NCI-H1436 treated with DMSO at 0.1 percent for 48 hours (cell line): ENCODE results near the gene RBM28.

Experiments used
- DNase-seq: peaks from one replicate; lab custom pipeline; 2025; lab: John Stamatoyannopoulos, UW

RBM28 gene, protein sequence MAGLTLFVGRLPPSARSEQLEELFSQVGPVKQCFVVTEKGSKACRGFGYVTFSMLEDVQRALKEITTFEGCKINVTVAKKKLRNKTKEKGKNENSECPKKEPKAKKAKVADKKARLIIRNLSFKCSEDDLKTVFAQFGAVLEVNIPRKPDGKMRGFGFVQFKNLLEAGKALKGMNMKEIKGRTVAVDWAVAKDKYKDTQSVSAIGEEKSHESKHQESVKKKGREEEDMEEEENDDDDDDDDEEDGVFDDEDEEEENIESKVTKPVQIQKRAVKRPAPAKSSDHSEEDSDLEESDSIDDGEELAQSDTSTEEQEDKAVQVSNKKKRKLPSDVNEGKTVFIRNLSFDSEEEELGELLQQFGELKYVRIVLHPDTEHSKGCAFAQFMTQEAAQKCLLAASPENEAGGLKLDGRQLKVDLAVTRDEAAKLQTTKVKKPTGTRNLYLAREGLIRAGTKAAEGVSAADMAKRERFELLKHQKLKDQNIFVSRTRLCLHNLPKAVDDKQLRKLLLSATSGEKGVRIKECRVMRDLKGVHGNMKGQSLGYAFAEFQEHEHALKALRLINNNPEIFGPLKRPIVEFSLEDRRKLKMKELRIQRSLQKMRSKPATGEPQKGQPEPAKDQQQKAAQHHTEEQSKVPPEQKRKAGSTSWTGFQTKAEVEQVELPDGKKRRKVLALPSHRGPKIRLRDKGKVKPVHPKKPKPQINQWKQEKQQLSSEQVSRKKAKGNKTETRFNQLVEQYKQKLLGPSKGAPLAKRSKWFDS

DNA sequence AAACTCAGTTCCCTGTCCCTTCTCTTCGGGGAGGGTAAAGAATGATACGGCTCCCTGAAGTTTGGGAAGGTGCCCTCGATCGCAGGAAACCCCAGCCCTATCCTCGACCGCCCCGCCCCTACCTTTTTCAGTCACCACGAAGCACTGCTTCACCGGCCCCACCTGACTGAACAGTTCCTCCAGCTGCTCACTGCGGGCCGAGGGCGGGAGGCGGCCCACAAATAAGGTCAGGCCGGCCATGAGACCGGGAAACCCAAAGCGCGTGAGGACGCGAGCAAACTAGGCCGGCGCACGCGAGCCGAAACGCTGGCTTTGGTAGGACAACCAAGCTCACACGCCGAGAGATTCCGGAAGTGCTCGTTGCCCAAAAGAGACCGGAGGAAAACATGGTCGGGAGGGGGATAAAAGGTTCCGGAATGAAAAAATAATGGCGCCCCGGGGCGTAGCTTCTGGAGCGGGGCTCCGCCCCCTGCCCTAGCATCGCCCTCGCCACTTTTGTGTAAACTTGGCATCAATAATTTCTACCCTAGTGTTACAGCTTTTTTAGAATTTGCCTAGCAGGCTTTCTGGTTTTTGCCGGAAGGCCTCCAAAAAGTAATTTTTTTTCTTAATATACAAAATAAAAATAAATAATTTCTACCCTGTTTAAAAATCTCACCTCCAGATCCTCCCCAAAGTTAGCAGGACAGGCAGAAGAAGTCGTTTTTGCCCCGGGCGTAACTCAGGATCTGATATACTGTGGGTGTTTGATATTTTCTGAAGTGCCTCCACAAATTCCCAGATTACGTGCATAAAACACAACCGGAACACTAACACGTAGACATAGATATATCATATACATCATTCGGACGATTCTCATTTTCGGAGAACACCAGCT is at the start of gene RBM28:
Gene RBM28 (minus strand): TSS at position 355 of the 877 bp plus-strand sequence. CDS start 115 bp downstream, at position 240.
- no peak for DNase-seq

DNA sequence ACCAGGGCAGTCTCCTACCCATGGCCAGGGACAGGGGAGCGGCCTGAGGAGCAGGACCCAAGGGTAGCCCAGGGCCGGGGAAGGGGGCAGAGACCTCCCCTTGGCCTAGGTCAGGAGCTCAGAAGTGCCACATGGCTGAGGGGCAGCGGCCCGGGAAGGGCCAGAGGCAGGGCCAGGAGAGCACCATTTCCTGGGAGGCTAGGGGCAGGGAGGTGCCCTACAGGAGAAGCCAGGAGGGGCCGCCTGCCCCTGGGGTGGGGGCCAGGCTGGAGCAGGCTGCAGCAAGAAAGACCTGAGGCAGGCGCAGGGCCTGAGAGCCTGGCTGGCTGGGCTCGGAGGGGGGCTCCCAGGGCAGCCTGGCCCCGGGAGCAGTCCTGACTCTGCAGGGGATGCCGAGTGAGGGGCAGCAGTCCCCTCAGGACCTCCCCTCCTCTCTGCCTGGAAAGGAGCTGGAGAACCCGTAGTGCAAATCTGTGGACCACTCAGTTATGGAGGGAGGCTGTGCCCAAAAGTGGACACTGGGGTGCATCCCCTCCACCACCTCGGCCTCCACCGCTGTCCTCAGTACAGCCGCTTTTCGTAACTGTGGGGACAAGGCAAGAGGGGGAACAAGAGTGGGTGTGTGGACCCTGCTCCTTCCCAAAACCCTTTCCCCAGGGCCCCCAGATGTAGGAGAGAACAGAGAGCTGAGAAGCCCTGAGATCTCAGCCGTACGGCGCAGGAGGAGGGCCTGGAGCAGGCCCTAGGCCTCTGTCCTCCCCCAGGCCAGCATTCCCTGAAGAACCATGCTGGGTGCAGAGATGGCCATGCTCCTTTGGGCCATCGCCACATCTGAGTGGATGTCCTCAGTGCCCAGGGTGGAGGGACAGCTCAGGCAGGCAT is 49.0 kb upstream of the RBM28 start:
- DNase-seq: no peak

DNA sequence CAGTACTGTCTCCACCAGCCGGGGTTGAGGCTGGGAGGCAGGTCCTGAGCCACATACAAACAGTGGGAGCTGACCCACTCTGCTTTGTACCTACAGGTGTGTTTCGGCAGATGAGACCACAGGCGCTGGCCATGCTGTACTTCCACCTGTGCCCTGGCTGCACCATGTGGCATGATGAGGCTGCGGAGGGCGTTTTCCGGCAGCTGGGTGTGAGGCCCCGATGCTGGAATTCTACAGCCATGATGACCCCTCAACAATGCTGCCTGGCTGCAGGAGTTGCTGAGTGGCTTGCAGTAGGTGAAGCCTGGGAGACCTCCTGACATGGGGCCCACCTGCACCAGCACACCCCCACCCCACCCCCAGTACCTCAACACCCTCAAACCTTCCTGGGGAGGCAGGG is 48.1 kb upstream of the RBM28 start:
- no peak for DNase-seq

DNA sequence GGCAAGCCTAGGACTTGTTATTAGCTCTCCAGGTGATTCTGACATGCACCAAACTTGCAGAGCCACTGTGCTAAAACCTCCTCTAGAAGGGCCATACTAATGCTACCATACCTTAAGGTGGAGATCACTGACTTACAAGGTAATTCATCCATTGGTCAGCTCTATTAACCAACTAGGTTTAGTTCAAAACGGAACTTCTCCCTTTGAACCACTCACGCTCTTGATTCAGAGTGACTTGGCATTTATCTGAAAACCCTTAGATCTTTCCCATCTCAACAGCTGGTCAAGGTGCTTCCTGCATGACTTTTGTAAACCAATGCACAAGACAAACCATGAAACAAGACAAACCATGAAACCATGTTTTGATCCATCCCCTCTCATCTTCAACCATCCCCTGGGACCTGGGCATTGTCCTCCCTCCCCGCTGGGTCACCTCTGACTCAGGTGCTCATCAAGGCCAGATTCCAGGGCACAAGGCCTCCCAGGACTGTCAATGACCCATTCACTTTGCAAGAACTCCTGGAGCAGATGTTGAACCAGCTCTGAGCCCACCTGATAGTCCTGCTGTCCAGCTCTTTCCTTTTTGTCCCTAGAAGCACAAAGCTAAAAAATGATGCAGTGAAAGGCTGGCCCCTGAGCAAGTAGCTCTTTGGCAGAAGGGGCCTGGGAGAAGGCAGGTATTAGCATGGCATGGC is 47.3 kb upstream of the RBM28 start:
- no peak for DNase-seq

DNA sequence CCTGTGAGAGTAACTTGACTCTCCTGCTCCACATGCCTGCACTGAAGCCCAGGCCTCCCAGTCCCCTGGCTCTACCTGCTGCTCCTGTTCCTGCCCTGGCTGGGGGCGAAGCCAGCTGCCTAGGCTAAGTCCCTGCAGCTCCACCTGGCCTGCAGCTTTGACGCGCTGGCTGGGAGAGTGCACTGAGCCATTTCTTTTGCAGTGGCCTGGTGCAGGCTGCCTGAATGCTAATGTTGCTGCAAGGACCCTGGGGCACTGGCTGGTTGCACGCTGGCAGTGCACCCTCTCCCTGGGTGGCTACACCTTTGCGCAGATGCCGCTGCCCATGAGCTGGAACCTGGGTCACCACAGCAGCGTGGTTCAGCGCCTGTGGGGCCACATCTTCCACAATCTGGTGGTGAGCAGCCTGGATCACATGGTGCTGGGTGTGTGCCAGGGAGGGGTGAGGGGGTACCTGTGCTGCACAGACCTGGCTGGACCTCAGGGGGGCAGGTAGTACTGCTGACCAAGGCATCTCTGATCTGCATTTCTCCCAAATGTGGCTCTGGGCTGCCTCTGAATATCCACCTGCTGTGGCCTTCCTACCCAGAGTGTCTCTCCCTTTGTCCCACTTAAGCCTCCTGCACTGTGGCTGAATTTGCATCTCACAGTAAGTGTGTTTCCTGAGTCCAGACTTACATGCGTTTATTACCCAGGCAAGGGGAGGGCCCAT is 46.1 kb upstream of the RBM28 start:
- no peak for DNase-seq

DNA sequence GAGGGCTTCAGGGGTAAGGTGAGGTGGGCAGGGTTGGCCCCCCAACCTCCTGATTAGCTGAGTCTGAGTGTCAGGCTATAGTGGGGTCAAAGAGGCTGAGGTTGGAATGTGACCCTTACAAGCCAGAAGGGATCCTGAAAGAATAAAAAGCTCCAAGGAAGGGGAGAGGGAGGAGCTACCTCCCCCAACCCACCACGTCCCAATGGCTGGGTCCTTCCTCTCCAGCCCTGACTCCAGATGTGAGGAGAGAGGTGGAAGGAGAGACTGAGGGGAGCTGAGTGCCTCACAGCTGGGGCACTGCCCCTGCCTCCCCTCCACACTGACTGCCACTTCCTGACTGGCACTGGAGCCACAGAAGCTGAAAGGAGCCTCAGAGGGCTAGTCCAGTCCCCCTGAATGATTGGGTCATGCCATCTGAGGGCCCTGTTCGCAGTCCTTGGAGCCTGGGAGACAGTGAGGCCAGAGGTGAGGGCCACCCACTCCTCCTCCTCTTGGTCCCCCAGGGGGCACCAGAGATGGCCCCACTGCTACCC is 45.4 kb upstream of the RBM28 start:
- DNase-seq: no peak

DNA sequence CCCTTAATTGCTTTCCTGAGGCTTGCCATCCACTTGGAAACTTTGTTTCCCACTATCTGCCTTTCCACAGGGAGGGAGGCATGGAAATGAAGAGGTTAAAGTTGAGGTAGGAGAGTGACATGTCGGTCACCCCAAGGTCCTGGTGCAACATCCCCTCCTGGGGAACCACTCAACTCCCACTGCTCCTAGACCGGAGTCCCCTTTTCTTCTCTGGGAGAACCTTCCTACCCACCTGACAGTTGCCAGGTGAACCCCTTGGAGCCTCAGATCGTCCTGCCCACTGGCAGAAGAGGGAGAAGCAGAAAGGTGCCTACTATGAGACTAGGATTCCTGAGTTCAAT is 44.4 kb upstream of the RBM28 start:
- DNase-seq: no peak

DNA sequence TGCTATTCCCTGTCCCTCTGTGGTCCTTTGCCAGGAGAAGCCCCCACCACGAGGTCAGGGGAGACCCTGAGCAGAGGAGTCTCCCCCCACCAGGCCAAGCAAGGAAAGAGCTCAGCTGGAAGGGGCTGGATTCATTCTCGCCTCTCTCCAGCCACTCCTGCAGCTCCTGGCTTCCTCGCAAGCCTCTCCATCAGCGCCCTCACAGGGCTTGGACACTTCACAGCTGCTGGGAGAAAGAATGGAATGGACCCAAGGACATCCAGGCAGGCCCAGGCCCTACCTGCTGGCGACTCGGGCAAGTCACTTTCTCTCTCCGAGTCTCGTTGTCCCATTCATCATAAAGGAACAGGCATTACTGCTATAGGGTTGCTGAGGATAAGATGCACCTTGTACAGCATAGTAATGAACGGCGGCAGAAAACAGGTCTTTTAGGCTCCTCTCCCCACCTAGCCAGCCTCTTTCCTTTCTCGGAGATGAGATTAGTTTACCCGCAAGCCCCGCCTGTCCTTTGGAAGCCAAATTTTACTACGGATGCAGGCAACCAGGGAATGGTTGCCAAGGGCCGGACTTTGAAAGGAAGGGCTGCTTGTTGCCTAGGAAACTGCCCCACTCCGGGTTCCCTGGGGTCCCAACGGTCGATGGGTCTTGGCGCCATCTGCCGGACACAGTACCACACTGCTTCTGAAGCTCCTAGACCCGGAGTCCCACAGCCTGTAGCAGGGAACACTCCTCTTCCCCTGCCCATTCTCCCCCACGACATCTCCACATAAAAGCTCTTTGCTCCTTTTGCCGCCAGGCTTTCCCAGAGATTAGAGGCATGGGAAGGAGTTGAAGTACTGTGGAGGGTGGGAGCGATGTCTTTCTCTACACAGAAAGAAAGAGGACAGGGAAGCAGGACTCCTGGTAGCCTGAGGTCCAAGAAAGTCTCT is 43.8 kb upstream of the RBM28 start:
- DNase-seq: peak; percentile 18

DNA sequence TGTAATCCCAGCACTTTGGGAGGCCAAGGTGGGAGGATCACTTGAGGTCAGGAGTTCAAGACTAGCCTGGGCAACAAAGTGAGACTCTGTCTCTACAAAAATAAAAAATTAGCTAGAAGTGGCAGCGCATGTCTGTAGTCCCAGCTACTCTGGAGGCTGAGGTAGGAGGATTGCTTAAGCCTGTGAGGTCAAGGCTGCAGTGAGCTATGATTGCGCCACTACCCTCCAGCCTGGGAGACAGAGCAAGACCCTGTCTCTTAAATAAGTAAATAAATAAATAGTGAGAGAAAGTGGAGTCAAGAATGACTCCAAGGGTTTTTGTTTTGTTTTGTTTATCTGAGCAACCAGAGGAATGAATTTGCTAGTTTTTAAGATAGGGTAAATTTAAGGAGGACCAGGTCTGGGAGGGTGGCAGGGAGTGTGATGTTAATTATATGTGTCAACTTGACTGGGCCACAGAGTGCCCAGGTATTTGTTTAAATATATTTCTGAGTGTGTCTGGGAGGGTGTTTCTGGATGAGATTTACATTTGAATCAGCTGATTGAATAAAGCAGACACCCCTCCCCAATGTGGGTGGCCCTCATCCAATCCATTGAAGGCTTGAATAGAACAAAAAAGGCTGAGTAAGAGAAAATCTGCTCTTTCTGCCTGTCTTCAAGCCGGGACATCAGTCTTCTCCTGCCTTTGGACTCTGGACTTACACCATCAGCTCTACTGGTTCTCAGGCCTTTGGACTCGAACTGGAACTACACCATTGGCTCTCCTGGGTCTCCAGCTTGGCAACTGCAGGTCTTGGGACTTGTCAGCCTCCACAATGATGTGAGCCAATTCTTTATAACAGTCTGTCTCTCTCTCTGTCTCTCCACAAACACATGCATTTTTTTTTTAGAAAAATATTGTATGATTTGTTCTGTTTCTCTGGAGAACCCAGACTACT is 42.5 kb upstream of the RBM28 start:
- no peak for DNase-seq

DNA sequence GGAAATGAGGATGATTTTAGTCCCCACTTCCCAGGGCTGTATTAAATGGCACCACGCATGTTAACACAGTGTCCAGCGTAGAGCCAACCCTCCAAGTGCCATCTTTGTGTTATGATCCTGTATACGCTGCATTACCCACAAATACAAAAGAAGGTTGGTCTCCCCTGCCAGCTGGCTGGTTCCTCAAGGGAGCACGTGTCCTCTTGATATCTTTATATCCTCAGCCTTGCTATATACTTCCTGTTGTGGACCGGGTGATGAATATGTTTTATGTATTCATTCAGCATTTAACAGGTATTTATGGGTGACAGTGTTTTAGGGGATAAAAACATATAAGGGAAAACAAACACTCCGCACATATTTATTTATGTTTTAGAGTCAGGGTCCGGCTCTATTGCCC is 41.0 kb upstream of the RBM28 start:
- DNase-seq: no peak

DNA sequence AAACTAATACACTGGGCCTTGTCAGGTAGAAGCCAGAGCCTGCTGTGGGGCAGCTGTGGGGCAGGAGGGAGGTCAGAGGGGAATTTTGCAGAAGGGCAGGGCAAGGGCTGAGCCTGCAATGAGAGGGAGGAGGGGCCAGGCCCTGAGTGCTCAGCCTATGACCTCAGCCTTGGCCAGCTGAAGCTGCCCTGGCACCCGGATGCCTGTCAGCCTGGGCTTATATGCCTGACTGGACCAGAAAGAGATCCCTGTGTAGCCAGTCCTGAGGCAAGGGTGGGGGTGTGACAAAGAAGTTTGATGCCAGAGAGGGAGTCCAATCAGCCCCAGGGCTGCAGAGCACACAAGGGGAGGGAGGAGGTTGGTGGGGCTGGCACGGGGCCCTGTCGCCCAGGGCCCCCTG is 40.1 kb upstream of the RBM28 start:
- DNase-seq: no peak

DNA sequence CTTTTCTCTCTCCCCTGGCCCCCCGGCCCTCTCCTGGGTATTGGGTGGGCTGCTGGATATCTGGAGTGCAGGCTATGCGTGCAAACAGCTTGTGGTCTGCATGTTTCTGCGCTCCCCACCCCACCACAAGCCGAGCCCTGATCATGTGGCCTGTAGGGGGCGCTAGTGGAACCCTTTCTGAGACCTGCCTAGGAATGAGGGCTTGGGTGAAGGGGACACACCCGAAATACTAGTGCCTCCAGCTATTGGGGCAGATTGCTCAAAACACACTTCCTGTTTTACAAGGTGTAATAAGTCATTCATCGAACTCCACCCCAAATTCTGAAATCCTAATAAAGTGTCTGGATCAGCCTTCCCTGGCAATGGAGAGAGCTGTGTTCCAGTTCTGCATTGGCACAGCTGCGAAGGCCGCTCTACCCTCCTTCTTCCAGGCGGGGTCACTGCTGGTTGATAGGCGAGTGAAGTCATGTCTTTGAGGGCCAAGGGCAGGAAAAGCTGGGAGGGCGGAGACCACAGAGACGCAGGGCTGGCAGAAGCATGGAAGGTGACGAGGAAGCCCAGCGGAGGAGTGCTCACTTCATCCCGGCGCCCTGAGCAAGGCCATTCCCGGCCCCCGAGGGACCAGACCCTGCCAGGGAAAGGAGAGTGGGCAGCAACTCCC is 37.6 kb upstream of the RBM28 start:
- no peak for DNase-seq

DNA sequence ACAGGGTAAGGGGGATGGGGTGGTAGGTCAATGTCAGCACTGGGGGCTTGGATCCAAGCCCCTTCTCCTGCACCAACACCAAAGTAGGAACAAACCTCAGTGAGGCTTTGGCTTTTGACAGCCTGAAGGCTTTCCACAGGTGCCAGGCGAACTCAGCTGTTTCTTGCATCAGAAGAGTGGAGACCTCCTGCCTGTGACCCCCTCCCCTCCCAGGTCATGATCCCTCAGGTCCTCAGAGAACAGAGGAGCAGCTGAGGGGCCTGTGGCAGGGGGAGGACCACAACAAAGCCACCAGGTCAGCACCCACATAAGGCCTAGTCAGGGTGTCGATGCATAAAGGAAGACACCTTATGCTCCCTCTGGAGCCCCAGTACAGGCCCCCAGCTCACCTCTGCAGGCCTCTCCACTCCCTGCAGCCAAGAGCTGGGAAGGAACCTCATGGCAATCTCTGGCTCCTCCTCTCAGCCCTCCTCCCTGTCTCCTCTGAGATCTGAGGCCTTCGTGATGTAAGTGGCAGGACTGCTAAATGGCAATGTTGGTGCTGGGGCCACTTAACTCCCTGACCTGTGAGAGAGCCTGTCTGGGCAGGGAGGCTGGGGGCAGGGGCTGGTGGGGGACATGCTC is 36.9 kb upstream of the RBM28 start:
- no peak for DNase-seq

DNA sequence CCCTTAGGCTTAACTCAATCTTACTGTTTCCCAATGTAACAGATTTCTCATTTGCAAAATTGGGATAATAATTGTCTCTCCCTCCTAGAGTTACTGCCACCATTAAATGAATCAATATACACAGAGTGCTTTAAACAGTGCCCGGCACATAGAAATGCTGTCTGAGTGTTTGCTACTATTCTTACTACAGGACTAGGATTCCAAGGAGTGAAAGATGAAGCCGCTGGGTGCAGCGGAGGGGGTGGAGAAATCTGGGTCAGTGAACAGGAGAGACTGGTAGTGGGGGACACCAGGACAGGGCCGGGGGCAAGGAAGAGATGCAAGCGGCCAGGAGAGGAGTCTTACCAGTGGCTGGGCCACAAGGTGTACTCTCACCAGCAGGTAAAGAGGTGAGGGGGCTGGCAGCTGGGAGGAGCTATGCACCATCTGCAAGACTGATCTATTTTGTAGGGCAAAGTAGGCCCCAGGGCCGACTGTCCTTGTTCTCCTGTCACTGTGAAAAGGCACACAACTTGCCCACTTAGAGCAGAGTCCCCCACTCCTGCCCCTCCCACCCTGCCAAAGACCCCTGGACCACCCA is 36.3 kb upstream of the RBM28 start:
- DNase-seq: no peak

DNA sequence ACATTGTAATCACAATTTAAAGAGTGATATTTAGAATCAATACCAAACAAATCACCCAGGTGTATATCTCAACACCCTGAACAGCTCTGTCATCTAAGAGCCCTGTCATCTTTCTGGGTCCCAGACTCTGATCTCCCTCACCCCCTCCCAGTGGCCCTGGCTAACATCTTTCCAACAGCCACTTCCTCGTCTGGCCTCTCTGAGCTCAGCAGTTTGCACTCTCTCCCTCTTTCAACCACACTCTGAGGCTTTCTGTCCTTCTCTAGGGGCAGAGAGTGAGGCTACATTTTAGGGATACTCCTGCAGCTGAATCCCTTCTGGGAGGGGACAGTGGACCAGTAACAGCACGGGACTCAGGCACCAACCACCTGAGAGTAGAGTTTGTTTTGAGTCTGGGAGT is 34.9 kb upstream of the RBM28 start:
- no peak for DNase-seq

DNA sequence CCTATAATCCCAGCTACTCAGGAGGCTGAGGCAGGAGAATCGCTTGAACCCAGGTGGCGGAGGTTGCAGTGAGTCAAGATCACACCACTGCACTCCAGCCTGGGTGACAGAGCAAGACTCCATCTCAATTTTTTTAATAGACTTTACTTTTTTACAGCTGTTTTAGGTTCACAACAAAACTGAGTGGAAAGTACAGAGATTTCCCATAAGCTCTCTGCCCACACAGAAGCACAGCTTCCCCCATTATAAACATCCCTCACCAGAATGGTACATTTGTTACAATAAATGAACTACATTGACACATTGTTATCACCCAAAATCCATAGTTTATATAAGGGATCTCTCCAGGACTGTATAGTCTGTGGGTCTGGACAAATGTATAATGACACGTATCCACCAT is 32.4 kb upstream of the RBM28 start:
- DNase-seq: no peak
